Ureter (tissue), 1 donor: ENCODE data around the gene IPO9. TPM values are rescaled to one million over a fixed set of nuclear protein-coding genes. Genes with fewer than 3 reads are reported as not detected.
"Not testable (repeated sequence)": the region's sequence is repeated elsewhere in the genome, so short reads cannot be mapped to it uniquely, and the experiment has no call there.

ENCODE experiments used
- DNase-seq: peaks from one replicate; pipeline ENCODE4 v3.0.0-alpha.2; 2020; ENCODE audit warnings: low spot score
- total RNA-seq: library from RNA; stranded (reverse); gene quantifications from one replicate; pipeline ENCODE4 v1.2.4, GENCODE V29; 2023
- donor health status: DM: yes; HTN: yes; CAD: no.

IPO9 gene
- total RNA-seq, 1 donor from 2014 or later = 53.6 TPM

GRCh38 chr1:201848230-201848629, 19.3 kb downstream of the IPO9 start:
- no peak for DNase-seq

DNA sequence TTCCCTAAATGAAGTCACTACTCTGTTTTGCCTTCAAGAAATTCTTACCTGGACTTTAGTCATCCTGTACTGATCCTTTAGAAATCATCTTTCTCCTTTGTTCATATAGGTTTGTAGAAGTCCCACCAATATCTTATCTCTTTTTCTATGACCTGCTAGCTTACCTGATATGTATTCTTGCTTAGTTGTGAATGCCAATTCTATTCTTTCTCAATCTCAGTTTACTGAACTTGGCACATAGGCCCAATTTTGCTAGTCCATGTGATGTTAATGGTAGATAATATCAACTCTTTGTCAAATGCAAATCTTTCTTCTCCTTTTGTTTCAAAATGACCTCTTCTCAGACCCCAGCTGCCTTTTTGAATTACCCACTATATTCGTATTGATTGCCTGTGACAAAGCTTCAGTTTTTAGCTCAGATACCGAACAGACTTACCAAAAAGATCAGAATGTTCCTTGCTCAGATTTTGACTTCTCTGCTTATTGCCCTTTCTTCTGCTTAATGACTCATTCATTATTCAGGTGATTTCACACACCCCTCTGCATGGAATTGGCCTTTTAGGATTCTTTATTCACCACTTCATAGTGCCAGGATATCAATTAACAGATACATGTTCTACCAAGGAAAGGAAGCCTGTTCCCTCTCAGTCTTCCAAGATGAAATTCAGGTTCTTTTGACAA, 20.6 kb downstream of the IPO9 start:
- no peak for DNase-seq

GRCh38 chr1:201850053-201850397, 21.1 kb downstream of the IPO9 start:
- DNase-seq = no peak

DNA sequence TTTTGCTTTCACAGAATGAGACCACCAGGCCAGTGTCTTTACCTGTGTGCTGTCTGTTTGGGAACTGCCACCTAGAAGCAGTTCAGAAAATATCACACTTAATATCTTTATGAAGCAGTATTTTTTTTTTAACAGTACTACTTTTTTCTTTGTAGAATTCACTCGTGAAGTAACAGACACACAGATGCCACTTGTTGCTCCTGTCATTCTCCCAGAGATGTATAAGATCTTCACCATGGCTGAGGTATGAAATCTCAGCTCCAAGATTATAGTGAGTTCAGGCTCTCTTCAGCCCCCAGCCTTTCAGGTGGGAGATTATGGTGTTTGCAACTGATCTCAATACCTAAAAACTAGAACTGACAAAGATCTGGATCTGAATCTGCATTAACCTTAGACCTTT, 23.0 kb downstream of the IPO9 start:
- DNase-seq = no peak

DNA sequence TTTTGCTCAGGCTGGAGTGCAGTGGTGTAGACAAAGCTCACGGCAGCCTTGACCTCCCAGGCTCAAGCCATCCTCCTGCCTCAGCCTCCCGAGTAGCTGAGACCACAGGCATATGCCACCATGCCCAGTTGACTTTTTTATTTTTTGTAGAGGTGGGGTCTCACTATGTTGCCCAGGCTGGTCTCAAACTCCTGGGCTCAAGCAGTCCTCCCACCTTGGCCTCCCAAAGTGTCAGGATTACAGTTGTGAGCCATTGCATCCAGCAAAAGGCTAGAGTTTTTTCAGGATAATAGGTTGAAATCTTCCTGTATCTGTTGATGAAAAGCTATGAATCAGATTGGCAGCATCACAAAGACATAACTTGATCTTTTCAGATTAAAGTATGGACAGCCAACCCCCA, 27.8 kb downstream of the IPO9 start:
- DNase-seq = not testable (repeated sequence)

GRCh38 chr1:201859424-201859823, 30.5 kb downstream of the IPO9 start:
- DNase-seq = no peak

- DNase-seq = no peak
Observed at GRCh38 chr1:201861448-201861847, 32.5 kb downstream of the IPO9 start.

DNA sequence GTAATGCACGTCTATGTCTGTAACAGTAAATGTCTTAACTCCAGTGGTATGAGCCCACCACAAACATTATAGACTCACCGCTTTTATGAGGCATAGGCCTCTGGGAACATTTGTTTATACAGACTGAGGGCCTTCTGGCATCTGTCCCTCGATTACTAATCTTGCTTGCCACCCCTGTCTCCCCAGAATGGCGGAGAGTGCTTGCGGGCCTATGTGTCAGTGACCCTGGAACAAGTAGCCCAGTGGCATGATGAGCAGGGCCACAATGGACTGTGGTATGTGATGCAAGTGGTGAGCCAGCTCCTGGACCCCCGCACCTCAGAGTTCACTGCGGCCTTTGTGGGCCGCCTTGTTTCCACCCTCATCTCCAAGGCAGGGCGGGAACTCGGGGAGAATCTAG, 41.4 kb downstream of the IPO9 start:
- no peak for DNase-seq

- no peak for DNase-seq
Observed at GRCh38 chr1:201874672-201875071, 45.7 kb downstream of the IPO9 start.

DNA sequence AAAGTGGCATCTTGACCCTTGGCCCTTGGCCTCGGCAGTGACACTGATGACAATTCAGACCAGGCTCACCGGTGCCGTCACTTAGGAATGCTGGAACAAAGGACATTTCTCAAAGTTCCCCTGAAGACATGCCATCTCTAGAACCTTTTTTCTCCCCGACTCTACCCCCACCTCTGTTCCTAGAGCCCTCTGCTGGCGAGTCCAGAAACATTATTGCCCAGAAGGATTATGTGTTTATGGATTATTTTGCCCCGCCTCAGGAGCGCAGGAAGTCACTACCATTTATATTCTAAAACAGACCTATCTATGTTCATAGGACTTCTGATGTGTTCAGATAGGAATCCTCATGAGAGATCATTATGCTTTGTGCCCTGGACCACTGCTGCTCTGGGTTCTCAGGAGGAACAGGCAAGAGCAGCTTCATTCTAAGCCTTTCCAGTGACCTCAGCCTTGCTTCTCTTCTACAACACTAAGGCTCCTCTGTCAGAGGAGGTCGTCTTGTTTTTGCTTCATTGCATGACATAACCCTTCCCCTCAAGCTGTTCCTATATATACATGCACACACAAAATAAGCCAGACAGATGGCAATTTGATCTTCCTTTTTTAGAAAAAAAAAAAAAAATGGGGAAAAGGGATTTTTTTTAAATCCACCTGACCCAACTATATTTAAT, 47.3 kb downstream of the IPO9 start:
- no peak for DNase-seq

GRCh38 chr1:201877877-201878401, 49.0 kb downstream of the IPO9 start:
- peak; percentile 66 for DNase-seq

DNA sequence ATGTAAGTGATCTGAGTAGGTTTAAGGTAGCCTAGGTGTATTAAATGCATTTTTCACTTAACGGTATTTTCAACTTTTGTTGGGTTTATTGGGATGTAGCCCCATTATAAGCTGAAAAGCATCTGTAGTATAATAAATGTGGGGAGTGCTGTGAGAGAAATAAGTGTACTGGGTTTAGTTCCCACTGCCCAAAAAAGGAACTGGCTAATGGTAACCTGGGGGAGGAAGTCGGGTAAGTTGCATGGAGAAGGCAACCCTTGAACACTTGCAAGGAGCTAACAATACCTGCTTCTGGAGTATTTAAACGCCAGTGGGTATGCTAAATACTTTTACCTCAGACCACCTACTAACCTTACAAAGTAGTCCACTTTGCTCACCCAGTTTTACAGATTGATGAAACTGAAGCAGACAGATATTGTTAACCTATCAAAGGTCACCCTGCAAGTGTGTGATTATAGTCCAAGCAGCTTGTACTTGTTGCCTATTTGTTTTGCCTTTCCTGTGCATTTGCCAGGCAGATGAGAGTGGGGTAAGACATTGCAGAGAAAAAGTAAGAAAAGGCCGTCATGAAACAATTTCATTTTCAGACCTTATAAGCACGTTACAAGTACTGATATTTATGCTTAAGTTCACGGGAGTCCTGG, 52.1 kb downstream of the IPO9 start:
- DNase-seq = peak; percentile 20

- DNase-seq = no peak
Observed at GRCh38 chr1:201881617-201882016, 52.7 kb downstream of the IPO9 start.

DNA sequence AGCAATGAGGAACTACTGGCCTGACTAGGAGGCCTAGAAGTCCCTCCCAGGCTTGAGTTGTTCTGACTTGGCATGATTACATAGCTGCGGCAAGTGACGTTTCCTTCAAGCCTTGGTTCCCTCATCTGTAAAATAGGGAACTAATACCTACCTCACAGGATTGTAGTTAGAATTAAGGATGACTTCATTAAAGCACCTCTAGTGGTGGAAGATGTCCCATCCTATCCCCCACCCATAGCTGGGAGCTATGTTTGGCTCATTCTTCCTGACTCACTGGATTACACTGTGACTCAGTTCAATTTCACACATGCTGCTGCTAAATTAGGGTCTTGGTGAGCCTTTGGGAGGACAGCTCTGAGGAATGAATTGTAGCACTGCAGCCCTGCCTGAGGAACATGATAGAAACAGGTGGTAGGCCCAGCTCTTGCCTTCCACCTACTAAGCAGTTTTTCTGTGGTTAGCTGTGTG, 53.7 kb downstream of the IPO9 start:
- DNase-seq = peak; percentile 30

DNA sequence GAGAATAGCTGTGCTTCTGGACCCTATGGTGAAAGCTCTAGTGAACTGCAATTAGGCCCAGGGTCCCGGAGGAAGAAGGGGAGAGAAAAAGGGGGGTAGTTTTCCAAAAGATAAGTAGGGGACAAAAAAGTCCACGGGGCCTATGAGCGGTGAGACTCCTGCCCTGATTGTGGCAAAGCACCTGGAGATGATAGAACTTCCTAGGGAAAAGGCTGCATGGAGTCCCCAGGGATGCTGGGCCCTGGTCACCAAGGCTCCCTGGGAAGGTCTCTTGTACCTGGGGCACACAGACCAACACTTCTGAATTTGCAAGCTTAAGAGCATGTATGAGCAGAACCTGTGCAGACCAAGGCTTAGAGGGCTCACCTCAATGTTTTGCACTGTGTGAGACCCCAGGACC, 54.3 kb downstream of the IPO9 start:
- no peak for DNase-seq

GRCh38 chr1:201883786-201884185, 54.8 kb downstream of the IPO9 start:
- no peak for DNase-seq

- no peak for DNase-seq
Observed at GRCh38 chr1:201884425-201884824, 55.5 kb downstream of the IPO9 start.

DNA sequence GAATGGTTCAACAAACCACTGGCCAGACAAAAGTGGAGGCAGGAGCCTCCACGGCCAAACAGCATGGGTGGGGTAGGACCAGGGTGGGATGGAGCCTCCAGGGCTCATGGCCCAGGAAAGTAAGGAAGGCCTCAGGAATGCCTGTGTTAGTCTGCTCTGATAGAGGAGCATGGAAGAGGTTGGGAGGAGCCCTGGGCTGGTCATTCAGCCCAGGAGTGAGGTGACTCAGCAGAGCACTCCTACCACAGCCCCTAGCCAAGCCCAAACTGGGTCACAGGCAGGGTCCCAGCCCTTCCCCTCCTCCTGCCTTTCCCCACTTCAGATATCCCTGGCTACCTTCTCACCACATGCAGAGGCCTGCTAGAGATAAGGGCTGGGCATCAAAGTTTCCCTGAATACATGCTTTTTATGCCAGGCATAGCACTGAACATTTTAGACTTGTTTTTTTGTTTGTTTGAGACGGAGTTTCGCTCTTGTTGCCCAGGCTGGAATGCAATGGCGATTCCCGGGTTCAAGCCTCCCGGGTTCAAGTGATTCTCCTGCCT, 56.6 kb downstream of the IPO9 start:
- no peak for DNase-seq

- no peak for DNase-seq
Observed at GRCh38 chr1:201886103-201886885, 57.3 kb downstream of the IPO9 start.

- no peak for DNase-seq
Observed at GRCh38 chr1:201887116-201887866, 58.3 kb downstream of the IPO9 start.
